Endothelial cell of umbilical vein (primary cell): ENCODE results near the gene SBK3. TPM values are rescaled to one million over a fixed set of nuclear protein-coding genes. Genes with fewer than 3 reads are reported as not detected.

ENCODE experiments used
- BruUV-seq: library from RNA; stranded (reverse); fragments of 400-500 nt; replicated peaks from 2 replicates; lab custom pipeline; 2021; lab: Mats Ljungman, UMichigan
- CTCF ChIA-PET: fragments of 300-600, 350-600 bp; sonication (Branson Sonifier 250); formaldehyde crosslinking; loops from one replicate; lab custom pipeline; 2021; ENCODE audit warnings: antibody characterized with exemption, inconsistent platforms; lab: Charles Lee
- POLR2A ChIA-PET: fragments of 300-600, 350-600 bp; sonication (Branson Sonifier 250); formaldehyde crosslinking; loops from one replicate; lab custom pipeline; 2021; ENCODE audit warnings: antibody characterized with exemption, inconsistent platforms; lab: Charles Lee
- DNase-seq: peaks from one replicate; pipeline ENCODE4 v3.0.0-alpha.2; 2011; ENCODE audit warnings: low read depth, low spot score
- FAIRE-seq: peaks from 2 replicates; lab custom pipeline; 2011; peaks lifted over from hg19 to GRCh38; lab: Jason Lieb, UNC
- H2AFZ ChIP-seq: 2 replicates; pipeline ENCODE4 v1.6.0; 2012; ENCODE audit warnings: low read depth, low read length, control low read depth, inconsistent platforms
- H3K27ac ChIP-seq: 2 replicates; pipeline ENCODE4 v1.5.1; 2011; ENCODE audit warnings: low read depth, mild to moderate bottlenecking, control low read depth, low read length, moderate library complexity; ENCODE audit not compliant: insufficient read depth
- H3K27me3 ChIP-seq, 2 experiments: 2 replicates each; pipeline versions ENCODE4 v1.6.0 to v1.6.1; 2011; ENCODE audit warnings: low read length in 2 of 2, mixed read lengths in 1 of 2; ENCODE audit not compliant: control insufficient read depth in 2 of 2, insufficient read depth in 2 of 2
- H3K36me3 ChIP-seq, 2 experiments: 2 replicates in 1 of 2; 3 replicates in 1 of 2; pipeline ENCODE4 v1.5.1; 2011; ENCODE audit warnings: low read length in 2 of 2, mild to moderate bottlenecking in 1 of 2, moderate library complexity in 1 of 2; ENCODE audit not compliant: control insufficient read depth in 2 of 2, insufficient read depth in 2 of 2; ENCODE audit errors: extremely low read depth in 1 of 2
- H3K4me1 ChIP-seq: 3 replicates; pipeline ENCODE4 v1.5.1; 2011; ENCODE audit warnings: mild to moderate bottlenecking, low read length; ENCODE audit not compliant: control insufficient read depth, insufficient read depth; ENCODE audit errors: extremely low read depth
- H3K4me2 ChIP-seq: 2 replicates; pipeline ENCODE4 v1.6.1; 2011; ENCODE audit warnings: low read length, control low read depth, mixed read lengths; ENCODE audit not compliant: insufficient read depth
- H3K4me3 ChIP-seq, 3 experiments: fragments of 200-600 bp in 1 of 3; sonication (generic), shearing (Covaris generic) in 1 of 3; replicated peaks in 1 of 3; 2 replicates each; pipeline ENCODE4 v1.5.1; 2011 to 2016; ENCODE audit warnings: control low read depth in 3 of 3, low read length in 3 of 3, mild to moderate bottlenecking in 2 of 3, inconsistent platforms in 1 of 3, low read depth in 1 of 3, moderate library complexity in 1 of 3; ENCODE audit not compliant: insufficient read depth in 1 of 3
- H3K79me2 ChIP-seq: 2 replicates; pipeline ENCODE4 v1.6.0; 2012; ENCODE audit warnings: low read length, inconsistent platforms; ENCODE audit not compliant: control insufficient read depth, insufficient read depth
- H3K9ac ChIP-seq: replicated peaks from 2 replicates; pipeline ENCODE3; 2011; ENCODE audit warnings: low read length, control low read depth; ENCODE audit not compliant: insufficient read depth; ENCODE audit errors: extremely low read depth
- H3K9me1 ChIP-seq: replicated peaks from 3 replicates; pipeline ENCODE4 v1.6.0; 2011; ENCODE audit warnings: mild to moderate bottlenecking, low read length; ENCODE audit not compliant: control insufficient read depth, insufficient read depth; ENCODE audit errors: extremely low read depth
- H3K9me3 ChIP-seq: replicated peaks from 2 replicates; pipeline ENCODE4 v1.5.1; 2012; ENCODE audit warnings: low read length, inconsistent platforms; ENCODE audit not compliant: control insufficient read depth, insufficient read depth
- H4K20me1 ChIP-seq: replicated peaks from 2 replicates; pipeline ENCODE3; 2011; ENCODE audit warnings: mild to moderate bottlenecking, low read length; ENCODE audit not compliant: control insufficient read depth, insufficient read depth; ENCODE audit errors: extremely low read depth
- EZH2 ChIP-seq: IDR thresholded peaks from 2 replicates; pipeline ENCODE4 v1.6.1; 2012; ENCODE audit warnings: borderline replicate concordance, low read depth, mild to moderate bottlenecking, moderate library complexity, low read length, inconsistent platforms; ENCODE audit not compliant: severe bottlenecking
- FOS ChIP-seq: IDR thresholded peaks from 2 replicates; pipeline ENCODE4 v1.6.1; 2011; ENCODE audit warnings: mild to moderate bottlenecking, low read length, moderate library complexity, borderline replicate concordance; ENCODE audit not compliant: insufficient read depth
- GATA2 ChIP-seq: IDR thresholded peaks from 2 replicates; pipeline ENCODE4 v1.7.0; 2011; ENCODE audit warnings: low read depth, mild to moderate bottlenecking, moderate library complexity, mixed read lengths, low read length; ENCODE audit not compliant: insufficient read length, insufficient read depth
- JUN ChIP-seq: IDR thresholded peaks from 2 replicates; pipeline ENCODE4 v1.6.1; 2011; ENCODE audit warnings: borderline replicate concordance, low read depth; ENCODE audit not compliant: insufficient read length, insufficient read depth
- MYC ChIP-seq: IDR thresholded peaks from one replicate; pipeline ENCODE4 v1.6.1; 2011; ENCODE audit warnings: mild to moderate bottlenecking, low read depth, low read length
- POLR2A ChIP-seq: IDR thresholded peaks from 2 replicates; pipeline ENCODE4 v1.6.1; 2012; ENCODE audit warnings: low read depth, mild to moderate bottlenecking, control low read depth, low read length
- POLR2AphosphoS5 ChIP-seq: IDR thresholded peaks from 2 replicates; pipeline ENCODE4 v1.6.1; 2012; ENCODE audit warnings: low read depth, mild to moderate bottlenecking, control low read depth, low read length, moderate library complexity; ENCODE audit not compliant: insufficient read depth
- dilution Hi-C: fragments of 300-500 bp; cut with MboI; formaldehyde crosslinking; loops from one replicate; pipeline ENCODE4 v1.15.0; 2019; ENCODE audit warnings: low sequenced_read_pairs; ENCODE audit not compliant: extremely low pct_ligation_motif_present
- intact Hi-C: fragments of 100-400 bp; cut with micrococcal nuclease; formaldehyde crosslinking; loops from one replicate; pipeline ENCODE4 v1.10.0; 2022
- polyA plus RNA-seq, 4 experiments: library from polyadenylated mRNA; depleted of rRNA in 3 of 4; stranded (reverse) in 3 of 4; unstranded in 1 of 4; fragments of >200 nt; gene quantifications; 2 replicates each; pipeline versions ENCODE4 v1.2.1 to v1.2.3, GENCODE V29; 2011 to 2012; ENCODE audit warnings: missing spikeins in 1 of 4
- total RNA-seq: library from RNA; stranded (reverse); gene quantifications from 2 replicates; pipeline ENCODE4 v1.2.3, GENCODE V29; 2021
- TF ChIP-seq, protein P1 (sequence below), 2 donors: IDR thresholded peaks; 1 replicate in 1 of 2; 2 replicates in 1 of 2; pipeline ENCODE4 v1.5.1; 2011; ENCODE audit warnings: low read length in 2 of 2, mild to moderate bottlenecking in 2 of 2, moderate library complexity in 2 of 2, control low read depth in 1 of 2, inconsistent platforms in 1 of 2, low read depth in 1 of 2; ENCODE audit not compliant: insufficient read depth in 1 of 2; ENCODE audit errors: extremely low read depth in 1 of 2
- TF ChIP-seq, protein P2 (sequence below): IDR thresholded peaks from 2 replicates; pipeline ENCODE4 v1.6.1; 2011; ENCODE audit not compliant: insufficient read depth, insufficient read length

The SBK3 gene
- total and polyA plus RNA-seq, 2 donors (not counting 3 experiments of a cell fraction or from before 2014, with no cell fraction given) = 0.18 to 0.62 TPM

DNA sequence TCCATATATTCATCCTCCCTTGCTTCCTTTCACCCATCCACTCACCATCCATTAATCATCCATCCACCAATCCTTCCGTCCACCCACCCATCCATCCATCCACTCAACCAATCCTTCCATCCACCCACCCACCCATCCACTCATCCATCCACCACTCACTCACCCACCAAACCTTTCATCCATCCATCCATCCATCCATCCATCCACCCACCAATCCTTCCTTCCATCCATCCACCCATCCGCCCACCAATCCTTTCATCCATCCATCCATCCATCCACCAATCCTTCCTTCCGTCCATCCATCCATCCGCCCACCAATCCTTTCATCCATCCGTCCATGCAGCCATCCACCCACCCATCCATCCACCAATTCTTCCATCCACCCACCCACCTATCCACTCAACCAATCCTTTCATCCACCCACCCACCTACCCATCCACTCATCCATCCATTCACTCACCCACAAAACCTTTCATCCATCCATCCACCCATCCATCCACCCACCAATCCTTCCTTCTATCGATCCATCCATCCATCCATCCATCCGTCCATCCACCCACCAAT is 3.0 kb downstream of the SBK3 start:
- no TSS peak for BruUV-seq
- H3K9me3 ChIP-seq = no peaks in the 10 kb centered on the region
- DNase-seq (no peak), FAIRE-seq (no peak)
- ChIA-PET POLR2A (no interaction called here), CTCF (interaction anchor here (1.3 kb wide), 1 partner anchor 75 kb away, joined by 3 read pairs; no protein-coding TSS in a partner anchor)
- H3K9ac ChIP-seq = no peak overlapping the region
- no peaks in the 10 kb centered on the region for H3K79me2 ChIP-seq
- H2AFZ ChIP-seq = no peak overlapping the region
- no peaks in the 10 kb centered on the region for H3K9me1 ChIP-seq
- no peak overlapping the region for H3K27ac ChIP-seq
- H3K4me3 ChIP-seq = no peak overlapping the region
- dilution Hi-C loops = no loop called here
- no peaks in the 10 kb centered on the region for H3K36me3 ChIP-seq
- H3K4me1 ChIP-seq = peaks cover 12% of the 10 kb centered on the region
- H3K4me2 ChIP-seq = no peak overlapping the region
- TF ChIP-seq GATA2 (no peak), POLR2A (no peak), POLR2AphosphoS5 (no peak), JUN (no peak), EZH2 (no peak), FOS (no peak), MYC (no peak)
- TF ChIP-seq, protein P1, sequence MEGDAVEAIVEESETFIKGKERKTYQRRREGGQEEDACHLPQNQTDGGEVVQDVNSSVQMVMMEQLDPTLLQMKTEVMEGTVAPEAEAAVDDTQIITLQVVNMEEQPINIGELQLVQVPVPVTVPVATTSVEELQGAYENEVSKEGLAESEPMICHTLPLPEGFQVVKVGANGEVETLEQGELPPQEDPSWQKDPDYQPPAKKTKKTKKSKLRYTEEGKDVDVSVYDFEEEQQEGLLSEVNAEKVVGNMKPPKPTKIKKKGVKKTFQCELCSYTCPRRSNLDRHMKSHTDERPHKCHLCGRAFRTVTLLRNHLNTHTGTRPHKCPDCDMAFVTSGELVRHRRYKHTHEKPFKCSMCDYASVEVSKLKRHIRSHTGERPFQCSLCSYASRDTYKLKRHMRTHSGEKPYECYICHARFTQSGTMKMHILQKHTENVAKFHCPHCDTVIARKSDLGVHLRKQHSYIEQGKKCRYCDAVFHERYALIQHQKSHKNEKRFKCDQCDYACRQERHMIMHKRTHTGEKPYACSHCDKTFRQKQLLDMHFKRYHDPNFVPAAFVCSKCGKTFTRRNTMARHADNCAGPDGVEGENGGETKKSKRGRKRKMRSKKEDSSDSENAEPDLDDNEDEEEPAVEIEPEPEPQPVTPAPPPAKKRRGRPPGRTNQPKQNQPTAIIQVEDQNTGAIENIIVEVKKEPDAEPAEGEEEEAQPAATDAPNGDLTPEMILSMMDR (IDR thresholded peaks at IDR 0.05; ENCODE audit: extremely low read depth in 1 of 2, insufficient read depth in 1 of 2, low read depth in 1 of 2, low read length in 2 of 2) = no peak
- TF ChIP-seq, protein P2, sequence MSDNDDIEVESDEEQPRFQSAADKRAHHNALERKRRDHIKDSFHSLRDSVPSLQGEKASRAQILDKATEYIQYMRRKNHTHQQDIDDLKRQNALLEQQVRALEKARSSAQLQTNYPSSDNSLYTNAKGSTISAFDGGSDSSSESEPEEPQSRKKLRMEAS = no peak
- H4K20me1 ChIP-seq = no peaks in the 10 kb centered on the region
- H3K27me3 ChIP-seq = no peaks in the 10 kb centered on the region
- intact Hi-C loops = no loop called here
